SHP77 (cell line): ENCODE data around the gene KCNT2.

ENCODE experiments used
- DNase-seq, 2 experiments: peaks; one replicate each; lab custom pipeline; 2025; lab: John Stamatoyannopoulos, UW

The KCNT2 gene

GRCh38 chr1:196196486-196196885 is 411.8 kb downstream of the KCNT2 start:
- DNase-seq: no peak

DNA sequence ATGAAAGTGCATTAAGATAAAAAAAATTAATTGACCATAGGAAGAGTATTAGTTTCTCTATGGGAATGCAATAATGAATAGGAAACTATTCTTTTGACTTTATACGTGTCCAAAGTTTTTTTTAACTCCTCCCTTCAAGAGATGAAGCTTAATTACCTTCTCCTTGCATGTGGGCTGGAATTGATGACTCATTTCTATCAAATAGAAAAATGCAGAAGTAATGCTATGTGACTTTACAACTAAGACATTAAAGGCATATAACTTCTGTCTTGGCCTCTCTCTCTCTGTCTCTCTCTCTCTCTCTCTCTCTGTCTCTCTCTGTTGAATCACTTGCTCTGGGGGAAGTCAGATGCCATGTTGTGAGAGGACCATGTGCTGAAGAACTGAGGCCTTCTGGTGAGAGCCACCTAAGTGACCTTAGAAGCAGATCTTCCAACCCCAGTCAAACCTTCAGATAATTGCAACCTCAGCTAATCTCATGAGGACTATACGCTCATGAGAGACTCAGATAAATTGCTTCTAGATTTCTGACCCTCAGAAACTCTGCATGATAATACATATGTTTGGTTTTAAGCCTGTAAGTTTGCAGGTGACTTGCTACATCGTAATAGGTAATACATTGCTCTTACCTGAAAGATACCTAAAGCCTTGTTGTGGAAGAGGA is 414.2 kb downstream of the KCNT2 start:
- no peak for DNase-seq

DNA sequence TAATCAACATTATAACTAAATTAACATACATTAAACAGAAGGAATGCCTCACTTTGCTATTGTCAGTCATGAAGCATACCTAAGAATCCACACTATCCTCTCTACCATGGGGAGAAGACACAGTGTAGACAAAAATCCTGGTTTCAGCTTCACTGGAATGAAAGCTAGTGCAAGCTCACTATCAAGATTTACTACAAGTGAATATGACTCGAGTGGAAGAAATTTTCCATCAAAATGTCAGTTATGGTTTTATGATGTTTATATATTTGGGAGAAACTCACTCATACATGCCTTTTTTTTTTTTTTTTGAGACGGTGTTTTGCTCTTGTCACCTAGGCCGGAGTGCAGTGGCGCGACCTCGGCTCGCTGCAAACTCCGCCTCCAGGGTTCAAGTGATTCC is 424.3 kb downstream of the KCNT2 start:
- DNase-seq: no peak

GRCh38 chr1:196181594-196181878 is 426.7 kb downstream of the KCNT2 start:
- no peak for DNase-seq

DNA sequence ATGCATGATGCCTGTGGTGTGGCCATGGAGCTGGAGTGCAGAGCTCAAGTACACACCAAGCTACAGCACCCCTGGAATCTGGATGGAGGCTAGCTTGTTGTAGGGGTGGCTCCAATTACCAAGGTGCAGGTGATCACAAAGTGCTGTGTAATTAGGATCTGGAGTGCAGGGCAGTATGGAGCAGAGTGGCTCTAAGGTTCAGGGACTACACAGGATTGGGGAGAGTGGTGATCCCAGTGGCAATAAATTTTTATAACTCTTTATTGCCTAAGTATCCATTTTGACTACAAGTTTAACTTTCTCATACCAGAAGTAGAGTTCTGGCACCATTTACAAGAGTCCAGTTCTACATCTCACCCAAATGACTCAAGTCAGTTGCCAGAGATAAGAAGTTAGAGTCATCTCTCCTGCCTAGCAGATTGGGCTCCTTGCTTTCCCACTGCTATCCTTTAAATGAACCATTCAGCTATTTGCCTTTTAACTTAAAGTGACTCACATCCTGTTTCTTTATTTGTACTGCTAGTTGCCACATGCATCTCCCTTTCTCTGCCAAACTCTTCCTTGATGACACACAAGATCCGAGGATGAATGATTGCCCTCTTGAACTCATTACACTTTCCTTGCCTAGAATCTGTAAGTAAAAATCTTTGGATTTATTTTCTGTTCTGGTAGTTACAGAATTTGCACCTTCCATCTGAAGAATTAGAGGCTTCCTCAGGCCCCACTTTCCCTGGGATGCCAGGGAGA is 427.2 kb downstream of the KCNT2 start:
- DNase-seq: no peak

DNA sequence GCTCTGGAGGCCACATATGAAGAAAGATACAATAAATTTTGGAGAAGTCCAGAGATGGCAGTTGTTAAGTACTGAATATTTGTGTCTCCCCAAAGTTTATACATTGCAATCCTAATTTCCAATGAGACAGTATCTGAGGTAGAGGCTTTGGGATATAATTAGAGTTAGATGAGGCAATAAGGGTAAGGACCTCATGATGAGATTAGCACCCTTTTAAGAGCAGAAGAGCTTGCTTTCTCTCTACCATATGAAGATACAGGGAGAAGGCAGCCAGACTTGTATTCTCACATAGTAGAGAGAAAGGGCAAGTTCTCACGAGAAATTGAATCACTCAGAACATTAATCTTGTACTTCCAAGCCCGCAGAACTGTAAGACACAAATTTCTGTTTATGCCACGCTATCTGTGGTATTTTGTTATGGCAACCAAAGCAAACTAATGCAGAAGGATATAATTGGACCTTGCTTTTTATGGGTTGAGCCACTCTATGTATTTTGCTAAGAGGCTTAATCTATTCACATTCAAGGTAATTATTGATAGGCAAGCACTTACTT is 430.1 kb downstream of the KCNT2 start:
- DNase-seq: no peak
